Measurements from ENCODE around the gene ADGRG4. TPM values are rescaled to one million over a fixed set of nuclear protein-coding genes. Genes with fewer than 3 reads are reported as not detected.
"Not testable (repeated sequence)": the region's sequence is repeated elsewhere in the genome, so short reads cannot be mapped to it uniquely, and the experiment has no call there.

ADGRG4 gene
- total RNA-seq, 2 experiments from 2014 or later, result not detected

GRCh38 chrX:136423724-136424123 lies 123.0 kb downstream of the ADGRG4 start:
- Mint-ChIP-seq H3K36me3 (ENCODE audit: low read depth) (no peaks in the 10 kb centered on the region), H3K27ac (no peak overlapping the region), H3K4me1 (no peaks in the 10 kb centered on the region), H3K9me3 (no peaks in the 10 kb centered on the region), H3K27me3 (no peaks in the 10 kb centered on the region), H3K4me3 (no peak overlapping the region)
- POLR2A ChIA-PET, result no interaction called here
- DNase-seq, result no peak
- CTCF ChIA-PET, result no interaction called here

DNA sequence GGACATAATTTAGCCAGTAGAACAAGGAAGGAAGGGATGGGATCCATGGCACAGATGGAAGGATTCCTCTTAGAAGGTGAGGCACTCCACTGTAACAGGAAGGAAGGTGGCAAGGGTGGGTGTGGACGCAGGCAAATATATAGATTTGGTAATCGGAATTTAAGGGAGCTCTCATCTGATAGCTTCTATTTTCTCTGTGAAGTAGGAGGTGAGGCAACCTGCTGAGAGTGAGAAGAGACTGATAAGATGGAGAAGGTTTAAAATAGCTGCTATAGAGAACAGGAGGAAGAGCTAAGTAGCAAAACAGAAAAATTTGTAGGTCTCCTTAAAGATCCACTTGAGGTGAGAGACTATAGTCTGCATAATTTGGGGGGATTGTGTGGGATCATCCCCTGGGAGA lies 125.2 kb downstream of the ADGRG4 start:
- Mint-ChIP-seq H3K36me3 (ENCODE audit: low read depth) (no peaks in the 10 kb centered on the region), H3K27me3 (no peaks in the 10 kb centered on the region), H3K4me1 (no peaks in the 10 kb centered on the region), H3K4me3 (no peak overlapping the region), H3K9me3 (no peaks in the 10 kb centered on the region), H3K27ac (no peak overlapping the region)
- CTCF ChIA-PET, result no interaction called here
- DNase-seq, result no peak
- POLR2A ChIA-PET, result no interaction called here

DNA sequence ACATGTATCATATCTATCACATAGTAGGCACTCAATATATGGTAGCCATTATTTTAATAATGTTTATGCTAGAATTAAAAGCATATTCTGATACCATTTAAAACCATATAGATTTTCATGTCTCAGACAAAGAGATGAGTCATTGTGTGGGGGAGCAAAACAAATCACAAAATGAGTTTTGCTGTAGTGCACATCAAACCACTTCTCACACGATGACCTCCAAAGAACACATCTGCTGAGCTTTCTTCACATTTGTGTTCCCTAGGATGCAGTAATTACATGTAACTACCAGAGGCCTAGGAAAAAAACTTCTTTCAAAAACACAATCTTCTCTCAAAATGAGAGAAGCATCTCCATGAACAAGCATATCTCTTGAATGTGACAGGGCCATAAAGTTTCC lies 130.9 kb downstream of the ADGRG4 start:
- Mint-ChIP-seq H3K27me3 (no peaks in the 10 kb centered on the region), H3K4me3 (no peak overlapping the region), H3K27ac (no peak overlapping the region), H3K36me3 (ENCODE audit: low read depth) (no peaks in the 10 kb centered on the region), H3K9me3 (no peaks in the 10 kb centered on the region), H3K4me1 (peaks cover 7% of the 10 kb centered on the region)
- ChIA-PET POLR2A (no interaction called here), CTCF (no interaction called here)
- DNase-seq, result no peak

- Mint-ChIP-seq H3K27me3 (no peaks in the 10 kb centered on the region), H3K4me1 (no peaks in the 10 kb centered on the region), H3K27ac (no peak overlapping the region), H3K4me3 (no peak overlapping the region), H3K9me3 (no peaks in the 10 kb centered on the region), H3K36me3 (ENCODE audit: low read depth) (no peaks in the 10 kb centered on the region)
- POLR2A ChIA-PET, result no interaction called here
- CTCF ChIA-PET, result no interaction called here
- no peak for DNase-seq
Measured at GRCh38 chrX:136437774-136438173, 137.0 kb downstream of the ADGRG4 start.

DNA sequence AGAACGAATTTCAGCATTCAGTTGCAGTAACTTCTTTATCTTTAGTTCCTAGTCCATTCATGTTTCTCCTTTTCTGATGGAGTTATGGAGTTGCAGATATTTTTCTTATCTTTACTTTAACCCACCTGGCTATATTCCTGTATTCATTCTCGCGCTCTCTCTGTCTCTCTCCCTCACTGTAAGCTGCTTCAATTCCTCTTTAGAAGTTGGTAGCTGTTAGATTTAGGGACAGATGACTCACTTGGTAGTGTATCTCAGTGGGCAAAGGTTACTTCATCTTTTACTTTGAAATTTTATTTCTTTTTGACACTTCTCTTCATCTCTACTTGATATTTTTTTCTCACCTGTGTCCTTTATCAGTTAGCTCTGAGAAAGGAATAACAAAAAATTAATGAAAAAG lies 137.4 kb downstream of the ADGRG4 start:
- H3K27me3 Mint-ChIP-seq, result no peaks in the 10 kb centered on the region
- no peaks in the 10 kb centered on the region for H3K36me3 Mint-ChIP-seq (ENCODE audit: low read depth)
- H3K4me1 Mint-ChIP-seq, result no peaks in the 10 kb centered on the region
- H3K9me3 Mint-ChIP-seq, result no peaks in the 10 kb centered on the region
- DNase-seq, result no peak
- H3K4me3 Mint-ChIP-seq, result no peak overlapping the region
- H3K27ac Mint-ChIP-seq, result no peak overlapping the region
- ChIA-PET CTCF (interaction anchor here (0.6 kb wide), 1 partner anchor 1062 kb away, joined by 3 read pairs; no protein-coding TSS in a partner anchor), POLR2A (no interaction called here)

DNA sequence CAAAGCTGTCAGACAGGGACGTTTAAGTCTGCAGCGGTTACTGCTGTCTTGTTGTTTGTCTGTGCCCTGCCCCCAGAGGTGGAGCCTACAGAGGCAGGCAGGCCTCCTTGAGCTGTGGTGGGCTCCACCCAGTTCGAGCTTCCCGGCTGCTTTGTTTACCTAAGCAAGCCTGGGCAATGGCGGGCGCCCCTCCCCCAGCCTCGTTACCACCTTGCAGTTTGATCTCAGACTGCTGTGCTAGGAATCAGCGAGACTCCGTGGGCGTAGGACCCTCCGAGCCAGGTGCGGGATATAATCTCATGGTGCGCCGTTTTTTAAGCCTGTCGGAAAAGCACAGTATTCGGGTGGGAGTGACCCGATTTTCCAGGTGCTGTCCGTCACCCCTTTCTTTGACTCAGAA lies 144.9 kb downstream of the ADGRG4 start:
- DNase-seq; H3K27ac Mint-ChIP-seq; H3K9me3 Mint-ChIP-seq; H3K36me3 Mint-ChIP-seq (ENCODE audit: low read depth); H3K27me3 Mint-ChIP-seq; POLR2A ChIA-PET; CTCF ChIA-PET; H3K4me3 Mint-ChIP-seq; H3K4me1 Mint-ChIP-seq: not testable (repeated sequence)

DNA sequence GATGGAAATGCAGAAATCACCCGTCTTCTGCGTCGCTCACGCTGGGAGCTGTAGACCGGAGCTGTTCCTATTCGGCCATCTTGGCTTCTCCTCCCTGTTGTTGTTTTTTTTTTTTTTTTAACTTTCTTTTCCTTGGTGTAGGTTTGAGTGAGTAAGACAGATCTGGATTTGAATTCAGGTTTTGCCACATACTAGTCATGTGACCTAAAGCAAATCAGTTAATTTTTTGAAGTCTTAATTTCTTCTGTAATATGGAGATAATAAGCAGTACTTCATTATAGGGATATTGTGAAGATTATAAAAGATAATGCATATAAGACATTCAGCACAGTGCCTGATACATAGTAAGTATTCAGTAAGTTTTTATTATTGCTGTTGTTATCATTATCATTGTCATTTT lies 145.4 kb downstream of the ADGRG4 start:
- H3K36me3 Mint-ChIP-seq (ENCODE audit: low read depth), result no peaks in the 10 kb centered on the region
- ChIA-PET CTCF (no interaction called here), POLR2A (no interaction called here)
- H3K4me1 Mint-ChIP-seq, result no peaks in the 10 kb centered on the region
- no peaks in the 10 kb centered on the region for H3K27me3 Mint-ChIP-seq
- no peak overlapping the region for H3K4me3 Mint-ChIP-seq
- no peak overlapping the region for H3K27ac Mint-ChIP-seq
- no peaks in the 10 kb centered on the region for H3K9me3 Mint-ChIP-seq
- DNase-seq, result no peak

- ChIA-PET POLR2A (no interaction called here), CTCF (no interaction called here)
- no peak overlapping the region for H3K27ac Mint-ChIP-seq
- no peak overlapping the region for H3K4me3 Mint-ChIP-seq
- no peaks in the 10 kb centered on the region for H3K27me3 Mint-ChIP-seq
- H3K36me3 Mint-ChIP-seq (ENCODE audit: low read depth), result no peaks in the 10 kb centered on the region
- no peak for DNase-seq
- H3K4me1 Mint-ChIP-seq, result no peaks in the 10 kb centered on the region
- no peaks in the 10 kb centered on the region for H3K9me3 Mint-ChIP-seq
Measured at GRCh38 chrX:136447308-136447707, 146.5 kb downstream of the ADGRG4 start.

DNA sequence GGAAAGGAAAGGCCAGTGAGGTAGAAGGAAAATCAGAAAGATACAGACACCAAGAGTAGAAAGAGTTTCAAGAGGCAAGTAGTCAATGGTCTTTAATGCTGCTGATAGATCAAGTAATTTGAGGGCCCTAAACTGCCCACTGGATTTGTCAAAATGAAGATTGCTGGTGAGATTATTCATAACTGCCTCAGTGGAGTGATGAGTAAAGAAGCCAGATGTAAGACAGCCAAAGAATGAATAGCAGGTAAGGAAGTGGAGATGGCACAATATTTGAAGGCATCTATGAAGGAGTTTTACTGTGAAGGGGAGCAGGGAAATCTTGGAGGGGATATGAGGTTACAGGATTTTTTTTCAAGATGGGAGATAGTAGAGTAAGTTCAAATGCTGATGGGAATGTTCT lies 147.2 kb downstream of the ADGRG4 start:
- no peaks in the 10 kb centered on the region for H3K27me3 Mint-ChIP-seq
- no peaks in the 10 kb centered on the region for H3K9me3 Mint-ChIP-seq
- CTCF ChIA-PET, result no interaction called here
- H3K36me3 Mint-ChIP-seq (ENCODE audit: low read depth), result no peaks in the 10 kb centered on the region
- H3K4me3 Mint-ChIP-seq, result no peak overlapping the region
- no peaks in the 10 kb centered on the region for H3K4me1 Mint-ChIP-seq
- POLR2A ChIA-PET, result no interaction called here
- no peak for DNase-seq
- H3K27ac Mint-ChIP-seq, result no peak overlapping the region

DNA sequence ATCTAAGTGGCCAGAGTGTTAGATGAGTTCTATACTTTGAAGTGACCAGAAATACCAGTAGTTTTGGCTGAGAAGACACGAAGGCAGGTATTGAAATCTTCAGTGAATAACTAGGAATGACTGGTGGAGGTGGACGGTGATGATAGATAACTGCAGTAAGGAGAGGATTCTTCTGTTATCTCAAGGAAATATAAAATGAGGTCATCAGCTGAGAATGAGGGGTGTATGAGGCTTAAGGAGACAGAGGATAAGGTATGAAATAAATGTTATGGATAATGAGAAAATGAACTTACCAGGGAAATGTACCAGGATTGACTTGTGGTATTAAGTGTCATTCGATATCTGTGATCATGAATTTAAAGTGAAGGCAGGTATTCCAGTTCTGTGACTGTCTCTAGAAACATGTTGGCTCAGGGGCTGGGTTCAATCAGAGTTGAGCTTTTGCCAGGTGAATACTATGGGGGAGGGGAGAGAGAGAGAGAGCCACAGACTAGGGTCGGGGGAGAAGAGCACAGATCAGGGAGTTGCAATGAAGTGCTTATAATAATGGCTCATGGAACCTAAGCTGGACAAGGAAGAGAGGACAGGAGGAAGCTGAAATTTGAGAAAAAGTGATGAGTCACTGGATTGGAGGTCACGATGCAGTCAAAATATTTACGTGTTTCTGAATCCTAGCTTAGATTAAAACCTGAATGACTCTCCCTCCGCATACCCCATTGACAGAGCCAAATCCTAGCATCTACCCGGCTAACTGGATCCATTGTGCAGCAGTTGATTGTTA lies 149.5 kb downstream of the ADGRG4 start:
- ChIA-PET POLR2A (interaction anchor here (0.6 kb wide), 1 partner anchor 9 kb away, joined by 3 read pairs; no protein-coding TSS in a partner anchor), CTCF (no interaction called here)
- H3K27me3 Mint-ChIP-seq, result no peaks in the 10 kb centered on the region
- no peaks in the 10 kb centered on the region for H3K9me3 Mint-ChIP-seq
- DNase-seq, result no peak
- H3K36me3 Mint-ChIP-seq (ENCODE audit: low read depth), result no peaks in the 10 kb centered on the region
- no peak overlapping the region for H3K4me3 Mint-ChIP-seq
- H3K27ac Mint-ChIP-seq, result no peak overlapping the region
- no peaks in the 10 kb centered on the region for H3K4me1 Mint-ChIP-seq

DNA sequence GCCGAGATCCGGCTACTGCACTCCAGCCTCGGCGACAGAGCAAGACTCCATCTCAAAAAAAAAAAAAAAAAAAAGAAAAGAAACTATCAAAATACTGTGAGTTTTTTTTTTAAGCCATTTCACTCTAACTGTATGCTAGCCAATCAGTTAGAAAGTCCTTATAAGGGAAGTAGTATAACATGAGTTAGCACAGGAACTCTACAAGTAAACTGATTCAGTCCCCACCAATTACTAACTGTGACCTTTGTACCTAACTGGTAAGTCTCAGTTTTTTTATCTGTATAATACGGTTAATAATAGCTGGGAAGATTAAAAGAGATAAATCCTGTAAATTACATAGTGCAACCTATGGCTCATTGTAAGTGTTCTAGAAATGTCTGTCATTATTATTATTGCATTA lies 151.9 kb downstream of the ADGRG4 start:
- CTCF ChIA-PET, result no interaction called here
- no peaks in the 10 kb centered on the region for H3K9me3 Mint-ChIP-seq
- H3K36me3 Mint-ChIP-seq (ENCODE audit: low read depth), result no peaks in the 10 kb centered on the region
- no peaks in the 10 kb centered on the region for H3K27me3 Mint-ChIP-seq
- no peak overlapping the region for H3K27ac Mint-ChIP-seq
- no peak for DNase-seq
- no peaks in the 10 kb centered on the region for H3K4me1 Mint-ChIP-seq
- no peak overlapping the region for H3K4me3 Mint-ChIP-seq
- POLR2A ChIA-PET, result no interaction called here

DNA sequence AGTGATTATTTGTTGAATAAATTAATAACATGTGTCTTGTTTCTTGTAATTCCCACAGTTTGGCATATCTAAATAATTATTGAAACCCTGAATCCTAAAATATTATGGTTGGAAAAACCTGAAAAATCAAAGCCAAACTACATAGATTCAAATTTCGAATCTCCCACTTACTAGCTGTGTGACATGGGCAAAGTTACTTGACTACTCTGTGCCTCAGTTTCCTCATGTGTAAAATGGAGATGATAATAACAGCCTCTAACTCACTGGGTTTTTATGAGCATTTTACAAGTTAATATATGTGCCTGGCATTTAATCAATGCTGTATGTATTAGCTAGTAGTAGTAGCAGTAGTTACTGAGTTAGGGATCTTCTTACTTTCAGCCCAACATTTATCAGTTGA lies 152.4 kb downstream of the ADGRG4 start:
- CTCF ChIA-PET, result no interaction called here
- no peaks in the 10 kb centered on the region for H3K4me1 Mint-ChIP-seq
- H3K27me3 Mint-ChIP-seq, result no peaks in the 10 kb centered on the region

DNA sequence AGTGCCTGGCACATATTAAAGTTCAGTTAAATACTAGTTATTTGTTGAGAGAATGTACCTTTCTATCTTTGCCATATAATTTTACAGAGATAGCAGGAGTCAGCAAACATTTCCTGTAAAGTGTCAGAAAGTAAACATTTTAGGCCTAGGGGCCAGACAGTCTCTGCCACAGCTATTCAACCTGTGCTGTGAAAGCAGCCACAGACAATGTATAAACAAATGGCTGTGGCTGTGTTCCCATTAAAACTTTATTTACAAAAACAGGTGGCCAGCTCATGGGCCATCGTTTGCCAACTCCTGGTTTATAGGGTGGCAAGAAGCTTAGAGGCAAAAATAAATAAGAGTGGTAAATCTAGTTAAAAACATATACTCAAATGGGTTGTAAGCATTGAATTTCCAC lies 153.0 kb downstream of the ADGRG4 start:
- no peaks in the 10 kb centered on the region for H3K9me3 Mint-ChIP-seq
- no peaks in the 10 kb centered on the region for H3K36me3 Mint-ChIP-seq (ENCODE audit: low read depth)
- POLR2A ChIA-PET, result no interaction called here
- CTCF ChIA-PET, result no interaction called here
- H3K27me3 Mint-ChIP-seq, result no peaks in the 10 kb centered on the region
- no peaks in the 10 kb centered on the region for H3K4me1 Mint-ChIP-seq
- H3K27ac Mint-ChIP-seq, result no peak overlapping the region
- no peak overlapping the region for H3K4me3 Mint-ChIP-seq
- no peak for DNase-seq

More for the DNA sequence above, 152.4 kb downstream of the ADGRG4 start:
- Mint-ChIP-seq H3K27ac (no peak overlapping the region), H3K9me3 (no peaks in the 10 kb centered on the region), H3K4me3 (no peak overlapping the region), H3K36me3 (ENCODE audit: low read depth) (no peaks in the 10 kb centered on the region)
- POLR2A ChIA-PET, result no interaction called here
- DNase-seq, result no peak

- no peaks in the 10 kb centered on the region for H3K9me3 Mint-ChIP-seq
- no peak for DNase-seq
- ChIA-PET CTCF (no interaction called here), POLR2A (no interaction called here)
- H3K4me1 Mint-ChIP-seq, result no peaks in the 10 kb centered on the region
- H3K36me3 Mint-ChIP-seq (ENCODE audit: low read depth), result no peaks in the 10 kb centered on the region
- no peaks in the 10 kb centered on the region for H3K27me3 Mint-ChIP-seq
- no peak overlapping the region for H3K4me3 Mint-ChIP-seq
- no peak overlapping the region for H3K27ac Mint-ChIP-seq
Measured at GRCh38 chrX:136456133-136456532, 155.4 kb downstream of the ADGRG4 start.
